ENCODE data around the gene FNDC3A. TPM values are rescaled to one million over a fixed set of nuclear protein-coding genes. Genes with fewer than 3 reads are reported as not detected.

FNDC3A gene
- total and polyA plus RNA-seq, 2 experiments from 2014 or later: 19.5 to 50.4 TPM

DNA sequence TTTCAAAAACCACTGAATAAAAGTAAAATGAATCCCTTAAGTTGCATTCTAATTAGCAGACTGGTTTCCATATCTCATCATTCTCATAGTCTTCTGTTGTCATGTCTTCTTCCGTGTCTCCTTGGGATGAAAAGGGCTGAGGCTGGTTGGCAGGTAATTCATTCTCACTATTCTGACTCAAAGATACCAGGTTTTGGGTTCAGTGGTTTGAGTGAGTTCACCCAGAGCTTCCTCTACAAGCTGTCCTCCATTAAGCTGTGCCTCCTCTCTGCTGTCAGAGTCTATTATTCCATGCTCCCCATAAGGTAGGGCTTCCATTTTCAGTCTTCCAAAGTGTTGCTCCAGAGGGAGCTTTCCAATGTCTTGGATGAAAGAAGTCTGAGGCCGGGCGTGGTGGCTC, 68.3 kb downstream of the FNDC3A start:
- Histone ChIP-seq H3K4me3 (no peak overlapping the region), H3K9me3 (ENCODE audit: low read depth) (no peaks in the 10 kb centered on the region), H3K4me1 (ENCODE audit: insufficient read depth) (peaks cover 25% of the 10 kb centered on the region), H2AFZ (no peak overlapping the region), H3K79me2 (ENCODE audit: insufficient read depth) (peaks cover 59% of the 10 kb centered on the region), H3K9me2 (ENCODE audit: insufficient read depth) (no peaks in the 10 kb centered on the region), H3K36me3 (ENCODE audit: low read depth) (no peaks in the 10 kb centered on the region), H3F3A (ENCODE audit: insufficient read depth) (peaks cover 25% of the 10 kb centered on the region), H3K27me3 (replicated peaks; ENCODE audit: insufficient read depth) (no peaks in the 10 kb centered on the region), H4K20me1 (ENCODE audit: insufficient read depth) (no peaks in the 10 kb centered on the region), H3K4me2 (ENCODE audit: unreplicated experiment) (no peak overlapping the region), H3K9ac (no peak overlapping the region), H3K27ac (no peak overlapping the region)
- in situ Hi-C loops (cut with MboI): no loop called here
- WGBS, 2 experiments (ENCODE audit: low coverage in 1 of 2, low lambda C conversion rate in 2 of 2, missing lambda C conversion rate in 2 of 2): 64 to 65% methylated on average over 3 of the region's 3 CpGs
- TF ChIP-seq EZH2phosphoT487 (IDR thresholded peaks at IDR 0.05; ENCODE audit: insufficient read depth, low read depth): no peak
- no peak for TF ChIP-seq EZH2 (IDR thresholded peaks at IDR 0.05; ENCODE audit: insufficient read depth, poor library complexity, severe bottlenecking)
- no peak for DNase-seq

DNA sequence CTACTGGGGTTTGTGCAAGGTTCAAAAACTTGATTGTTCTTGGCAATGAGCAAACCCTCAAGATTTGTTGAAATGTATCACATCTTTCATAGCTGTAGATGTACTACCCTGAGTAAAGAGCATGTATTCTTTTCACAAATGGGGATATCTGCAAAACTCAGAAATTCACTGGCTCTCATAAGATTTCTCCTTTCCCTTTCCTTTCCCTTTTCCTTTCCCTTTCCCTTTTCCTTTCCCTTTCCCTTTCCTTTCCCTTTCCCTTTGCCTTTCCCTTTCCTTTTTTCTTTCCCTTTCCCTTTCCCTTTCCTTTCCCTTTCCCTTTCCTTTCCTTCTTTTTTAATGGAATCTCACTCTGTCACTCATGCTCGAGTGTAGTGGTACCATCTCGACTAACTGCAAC, 69.1 kb downstream of the FNDC3A start:
- 95 to 96% methylated on average over 2 of the region's 2 CpGs for WGBS, 2 experiments (ENCODE audit: low coverage in 1 of 2, low lambda C conversion rate in 2 of 2, missing lambda C conversion rate in 2 of 2)
- Histone ChIP-seq H3K27me3 (replicated peaks; ENCODE audit: insufficient read depth) (no peaks in the 10 kb centered on the region), H3K4me1 (ENCODE audit: insufficient read depth) (peaks cover 25% of the 10 kb centered on the region), H2AFZ (no peak overlapping the region), H3K79me2 (ENCODE audit: insufficient read depth) (peaks cover 59% of the 10 kb centered on the region), H3K27ac (no peak overlapping the region), H3F3A (ENCODE audit: insufficient read depth) (peaks cover 25% of the 10 kb centered on the region), H3K36me3 (ENCODE audit: low read depth) (no peaks in the 10 kb centered on the region), H3K4me2 (ENCODE audit: unreplicated experiment) (no peak overlapping the region), H3K9ac (no peak overlapping the region), H3K4me3 (no peak overlapping the region), H3K9me2 (ENCODE audit: insufficient read depth) (no peaks in the 10 kb centered on the region), H3K9me3 (ENCODE audit: low read depth) (no peaks in the 10 kb centered on the region), H4K20me1 (ENCODE audit: insufficient read depth) (no peaks in the 10 kb centered on the region)
- in situ Hi-C loops (cut with MboI): no loop called here
- no peak for TF ChIP-seq EZH2 (IDR thresholded peaks at IDR 0.05; ENCODE audit: insufficient read depth, poor library complexity, severe bottlenecking)
- TF ChIP-seq EZH2phosphoT487 (IDR thresholded peaks at IDR 0.05; ENCODE audit: insufficient read depth, low read depth): no peak
- DNase-seq: no peak

DNA sequence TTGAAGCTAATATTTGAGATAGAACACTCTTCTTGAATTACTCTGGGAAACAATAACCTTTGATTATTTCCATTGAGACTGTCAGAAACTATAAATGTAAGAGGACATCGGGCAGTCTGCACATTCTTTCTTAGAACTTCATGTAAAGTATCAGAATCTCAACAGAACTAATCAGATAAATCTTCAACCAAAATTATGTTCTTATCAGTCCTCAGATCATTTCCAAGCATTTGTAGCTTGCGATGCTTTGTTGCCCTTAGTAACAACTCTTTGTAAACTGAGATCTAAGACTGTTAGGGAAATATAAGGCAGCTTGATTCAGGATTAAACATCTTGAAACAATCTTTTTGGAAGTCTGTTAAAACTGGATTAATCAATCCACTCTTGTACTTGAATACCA, 70.3 kb downstream of the FNDC3A start:
- in situ Hi-C loops (cut with MboI): no loop called here
- peaks cover 25% of the 10 kb centered on the region for H3F3A ChIP-seq (ENCODE audit: insufficient read depth)
- H3K9ac ChIP-seq: peak overlapping the region; percentile 2; the same call in 1 of the 2 replicates
- H3K4me2 ChIP-seq (ENCODE audit: unreplicated experiment): peak overlapping the region; percentile 36
- no peaks in the 10 kb centered on the region for H3K27me3 ChIP-seq (replicated peaks; ENCODE audit: insufficient read depth)
- no peak for TF ChIP-seq EZH2phosphoT487 (IDR thresholded peaks at IDR 0.05; ENCODE audit: insufficient read depth, low read depth)
- no peak overlapping the region for H2AFZ ChIP-seq
- H3K79me2 ChIP-seq (ENCODE audit: insufficient read depth): peaks cover 61% of the 10 kb centered on the region
- no peak overlapping the region for H3K4me3 ChIP-seq
- peak overlapping the region; percentile 50 for H3K27ac ChIP-seq
- H3K4me1 ChIP-seq (ENCODE audit: insufficient read depth): peaks cover 25% of the 10 kb centered on the region
- no peaks in the 10 kb centered on the region for H4K20me1 ChIP-seq (ENCODE audit: insufficient read depth)
- no peaks in the 10 kb centered on the region for H3K9me3 ChIP-seq (ENCODE audit: low read depth)
- no peaks in the 10 kb centered on the region for H3K36me3 ChIP-seq (ENCODE audit: low read depth)
- 26 to 30% methylated on average over 2 of the region's 2 CpGs for WGBS, 2 experiments (ENCODE audit: low coverage in 1 of 2, low lambda C conversion rate in 2 of 2, missing lambda C conversion rate in 2 of 2)
- peak; percentile 36 for DNase-seq
- H3K9me2 ChIP-seq (ENCODE audit: insufficient read depth): no peaks in the 10 kb centered on the region

DNA sequence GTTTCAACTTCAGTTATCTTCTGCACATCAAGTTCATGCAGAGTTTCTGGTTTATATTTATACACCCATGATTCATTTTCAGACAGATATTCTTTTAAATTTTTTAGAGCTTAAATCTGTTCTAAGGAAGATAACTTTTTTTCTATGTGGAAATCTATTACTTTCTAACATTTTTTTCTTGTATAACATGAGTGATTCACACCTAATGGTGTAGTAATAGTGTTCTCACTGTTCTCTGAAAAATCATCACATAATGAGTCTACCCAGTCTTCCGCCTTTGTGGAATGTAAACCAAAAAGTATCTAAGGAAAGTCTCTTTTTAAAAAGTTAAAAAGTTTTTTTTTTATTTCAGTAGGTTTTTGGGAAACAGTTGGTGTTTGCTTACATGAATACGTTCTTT, 70.8 kb downstream of the FNDC3A start:
- Histone ChIP-seq H3K9me3 (ENCODE audit: low read depth) (no peaks in the 10 kb centered on the region), H3F3A (ENCODE audit: insufficient read depth) (peaks cover 25% of the 10 kb centered on the region), H3K4me2 (ENCODE audit: unreplicated experiment) (peak overlapping the region; percentile 36), H3K79me2 (ENCODE audit: insufficient read depth) (peaks cover 61% of the 10 kb centered on the region), H3K4me3 (no peak overlapping the region), H4K20me1 (ENCODE audit: insufficient read depth) (no peaks in the 10 kb centered on the region), H3K27ac (peak overlapping the region; percentile 50), H3K9me2 (ENCODE audit: insufficient read depth) (no peaks in the 10 kb centered on the region), H3K27me3 (replicated peaks; ENCODE audit: insufficient read depth) (no peaks in the 10 kb centered on the region), H3K9ac (peak overlapping the region; percentile 2; the same call in 1 of the 2 replicates), H2AFZ (no peak overlapping the region), H3K4me1 (ENCODE audit: insufficient read depth) (peaks cover 25% of the 10 kb centered on the region), H3K36me3 (ENCODE audit: low read depth) (no peaks in the 10 kb centered on the region)
- TF ChIP-seq EZH2phosphoT487 (IDR thresholded peaks at IDR 0.05; ENCODE audit: insufficient read depth, low read depth) (0 out of 2 replicates have a peak, but pooled peaks have one; percentile 69), EZH2 (IDR thresholded peaks at IDR 0.05; ENCODE audit: insufficient read depth, poor library complexity, severe bottlenecking) (no peak)
- in situ Hi-C loops (cut with MboI): no loop called here
- DNase-seq: peak; percentile 75
- WGBS, 2 experiments (ENCODE audit: low coverage in 1 of 2, low lambda C conversion rate in 2 of 2, missing lambda C conversion rate in 2 of 2): 35 to 41% methylated on average over 2 of the region's 2 CpGs

DNA sequence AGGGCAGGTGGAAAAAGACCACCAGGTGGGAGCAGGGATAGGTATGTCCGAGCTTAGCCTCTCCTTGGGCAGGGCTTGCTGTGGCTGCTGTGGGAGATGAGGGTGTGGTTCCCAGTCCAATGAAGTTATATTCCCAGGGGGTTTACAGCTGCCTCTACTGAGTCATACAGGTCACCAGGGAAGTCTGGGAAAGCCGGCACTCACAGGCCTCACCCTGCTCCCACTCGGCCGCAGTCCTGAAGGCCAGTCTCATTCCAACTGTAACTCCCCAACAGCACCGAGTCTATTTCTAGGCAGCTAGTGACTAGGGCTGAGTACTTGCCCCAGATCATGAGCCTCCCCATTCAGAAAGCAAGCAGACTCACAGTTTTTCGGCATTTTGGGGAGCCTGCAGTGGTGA, 77.1 kb downstream of the FNDC3A start:
- H3K4me1 ChIP-seq (ENCODE audit: insufficient read depth): no peaks in the 10 kb centered on the region
- DNase-seq: peak; percentile 20
- H3K79me2 ChIP-seq (ENCODE audit: insufficient read depth): peaks cover 97% of the 10 kb centered on the region
- H3K9ac ChIP-seq: no peak overlapping the region
- H3K9me3 ChIP-seq (ENCODE audit: low read depth): no peaks in the 10 kb centered on the region
- WGBS, 2 experiments (ENCODE audit: low coverage in 1 of 2, low lambda C conversion rate in 2 of 2, missing lambda C conversion rate in 2 of 2): 96 to 97% methylated on average over 6 of the region's 6 CpGs
- H3K36me3 ChIP-seq (ENCODE audit: low read depth): no peaks in the 10 kb centered on the region
- no peaks in the 10 kb centered on the region for H4K20me1 ChIP-seq (ENCODE audit: insufficient read depth)
- no peak overlapping the region for H3K4me2 ChIP-seq (ENCODE audit: unreplicated experiment)
- in situ Hi-C loops (cut with MboI): no loop called here
- no peaks in the 10 kb centered on the region for H3K27me3 ChIP-seq (replicated peaks; ENCODE audit: insufficient read depth)
- no peaks in the 10 kb centered on the region for H3K9me2 ChIP-seq (ENCODE audit: insufficient read depth)
- no peak for TF ChIP-seq EZH2phosphoT487 (IDR thresholded peaks at IDR 0.05; ENCODE audit: insufficient read depth, low read depth)
- no peak overlapping the region for H3K4me3 ChIP-seq
- no peak overlapping the region for H2AFZ ChIP-seq
- peaks cover 2% of the 10 kb centered on the region; the same call in 1 of the 2 replicates for H3F3A ChIP-seq (ENCODE audit: insufficient read depth)
- H3K27ac ChIP-seq: no peak overlapping the region
